ENCODE results near the gene LNP1.
A peak's percentile ranks its signal among the peaks of the same experiment; 100 is the strongest.
"Not testable (repeated sequence)": the region's sequence is repeated elsewhere in the genome, so short reads cannot be mapped to it uniquely, and the experiment has no call there.

LNP1 gene

GRCh38 chr3:100478521-100478920 lies 77.2 kb downstream of the LNP1 start:
- not testable (repeated sequence) for DNase-seq (ENCODE audit: low read depth)

DNA sequence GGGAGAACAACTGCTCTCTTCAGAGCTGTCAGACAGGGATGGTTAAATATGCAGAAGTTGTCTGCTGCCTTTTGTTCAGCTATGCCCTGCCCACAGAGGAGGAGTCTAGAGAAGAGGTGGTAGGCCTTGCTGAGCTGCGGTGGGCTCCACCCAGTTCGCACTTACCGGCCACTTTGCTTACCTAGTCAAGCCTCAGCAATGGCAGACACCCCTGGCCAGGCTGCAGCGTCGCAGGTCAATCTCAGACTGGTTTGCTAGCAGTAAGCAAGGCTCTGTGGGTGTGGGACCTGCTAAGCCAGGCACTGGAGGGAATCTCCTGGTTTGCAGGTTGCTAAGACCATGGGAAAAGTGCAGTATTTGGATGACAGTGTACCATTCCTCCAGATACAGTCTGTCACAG lies 78.7 kb downstream of the LNP1 start:
- DNase-seq (ENCODE audit: low read depth), result no peak

DNA sequence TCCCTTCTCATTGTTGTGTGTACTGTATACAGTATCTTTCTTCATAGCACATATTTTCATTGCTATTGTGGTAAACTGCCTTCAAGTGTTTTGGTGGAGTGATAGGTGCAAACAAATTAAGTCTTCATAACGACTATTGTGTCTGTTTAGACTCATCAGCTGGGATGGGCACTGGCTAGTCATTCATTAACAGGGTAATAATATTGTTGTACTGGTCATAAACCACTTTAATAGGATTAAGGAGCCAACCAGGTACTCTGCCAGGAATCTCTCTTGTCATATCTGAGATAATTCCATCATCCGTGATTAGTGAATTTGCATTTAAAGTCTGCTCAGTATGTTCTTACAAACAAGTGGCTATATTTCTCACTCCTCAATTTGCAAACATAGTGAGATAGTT lies 80.8 kb downstream of the LNP1 start:
- DNase-seq (ENCODE audit: low read depth), result no peak

GRCh38 chr3:100483529-100483928 lies 82.2 kb downstream of the LNP1 start:
- no peak for DNase-seq (ENCODE audit: low read depth)

DNA sequence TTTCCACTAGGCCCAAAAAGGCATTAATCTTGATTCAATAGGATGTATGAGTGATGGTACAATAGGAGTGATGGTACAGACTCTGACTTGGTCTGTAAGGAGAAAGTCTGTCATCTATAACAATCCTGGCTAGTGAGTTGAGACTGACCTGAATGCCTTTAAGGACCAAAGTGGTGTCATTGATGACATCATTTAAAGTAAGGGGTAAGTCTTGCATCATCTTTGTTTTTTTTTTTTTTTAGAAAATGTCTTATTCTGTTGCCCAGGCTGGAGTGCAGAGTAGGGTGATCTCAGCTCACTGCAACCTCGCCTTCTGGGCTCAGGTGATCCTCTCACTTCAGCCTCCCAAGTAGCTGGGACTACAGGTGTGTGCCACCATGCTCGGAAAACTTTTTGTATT lies 85.5 kb downstream of the LNP1 start:
- no peak for DNase-seq (ENCODE audit: low read depth)

GRCh38 chr3:100489118-100489517 lies 87.8 kb downstream of the LNP1 start:
- DNase-seq (ENCODE audit: low read depth), result no peak

DNA sequence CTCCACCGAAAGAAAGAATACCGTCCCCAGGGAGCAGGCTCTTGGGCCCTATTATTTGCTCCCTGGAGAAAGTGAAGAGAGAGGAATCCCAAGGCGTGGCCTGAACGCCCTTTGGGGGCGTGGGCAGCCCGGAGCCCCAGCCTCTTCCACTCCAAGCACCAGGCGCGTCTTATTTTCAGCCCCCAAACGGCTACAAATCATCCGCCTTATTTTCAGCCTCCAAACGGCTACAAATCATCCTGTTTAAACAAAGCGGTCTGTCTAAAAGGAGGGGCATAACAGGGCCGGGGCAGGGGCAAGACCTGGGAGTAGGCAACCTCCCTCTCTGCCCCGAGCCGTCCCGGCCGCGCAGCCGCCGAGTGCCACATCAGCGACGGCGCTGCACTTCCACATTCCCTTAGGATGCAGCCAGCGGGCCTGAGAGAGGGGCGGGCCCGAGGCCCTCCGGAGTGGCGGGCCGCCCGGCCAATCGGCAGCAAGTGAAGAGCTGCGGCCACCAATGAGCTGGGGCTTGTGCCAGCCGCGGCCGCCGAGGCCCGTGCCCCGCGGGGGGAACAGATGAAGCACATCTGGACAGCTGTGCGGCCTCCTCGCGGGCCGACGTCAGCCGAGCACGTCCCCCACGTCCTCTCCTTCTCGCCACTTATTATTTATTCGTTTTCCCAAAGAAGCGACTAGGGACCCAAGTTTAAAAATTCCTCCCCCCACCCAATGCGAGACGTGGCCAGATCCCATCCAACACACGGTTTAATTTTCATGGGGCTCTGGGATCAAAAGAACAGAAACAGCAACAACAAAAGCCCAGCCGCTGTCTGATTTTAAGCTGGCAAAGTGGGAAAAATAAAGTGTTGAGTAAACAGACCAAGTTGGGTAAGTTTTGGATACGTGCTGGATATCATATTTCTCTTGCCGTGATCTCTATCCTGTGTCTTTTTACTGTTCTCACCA lies 91.0 kb downstream of the LNP1 start, which contains the start of gene TMEM45A:
TMEM45A (plus strand) TSS at position 561 of the 948 bp plus-strand sequence. CDS start 62,593 bp downstream, outside the sequence.
- DNase-seq (ENCODE audit: low read depth), result peak; percentile 61

DNA sequence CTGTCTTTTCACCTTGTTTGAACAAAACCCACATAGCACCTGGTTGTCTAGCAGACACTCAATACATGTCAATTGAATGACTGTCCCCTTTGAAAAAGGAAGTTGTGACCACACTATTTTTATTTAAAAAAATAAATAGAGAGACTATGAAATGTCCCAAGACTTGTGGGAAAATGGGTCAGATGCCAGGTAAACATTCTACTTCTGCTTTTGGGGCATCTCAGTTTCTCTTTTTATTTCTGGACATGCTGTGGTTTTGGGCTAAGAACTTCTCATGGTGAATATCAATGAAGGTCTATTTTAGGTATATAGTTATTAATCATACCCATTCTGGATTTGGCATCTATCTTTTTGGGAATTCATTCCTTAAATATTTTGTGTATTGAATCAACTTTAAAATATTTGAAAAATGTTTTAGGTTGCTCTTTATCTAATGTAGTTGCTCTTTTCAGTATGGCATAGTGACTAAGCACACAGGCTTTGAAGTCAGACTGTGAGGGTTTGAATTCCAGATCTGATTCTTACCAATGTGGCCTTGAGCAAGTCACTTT lies 95.4 kb downstream of the LNP1 start:
- no peak for DNase-seq (ENCODE audit: low read depth)

GRCh38 chr3:100499651-100500050 lies 98.3 kb downstream of the LNP1 start:
- no peak for DNase-seq (ENCODE audit: low read depth)

DNA sequence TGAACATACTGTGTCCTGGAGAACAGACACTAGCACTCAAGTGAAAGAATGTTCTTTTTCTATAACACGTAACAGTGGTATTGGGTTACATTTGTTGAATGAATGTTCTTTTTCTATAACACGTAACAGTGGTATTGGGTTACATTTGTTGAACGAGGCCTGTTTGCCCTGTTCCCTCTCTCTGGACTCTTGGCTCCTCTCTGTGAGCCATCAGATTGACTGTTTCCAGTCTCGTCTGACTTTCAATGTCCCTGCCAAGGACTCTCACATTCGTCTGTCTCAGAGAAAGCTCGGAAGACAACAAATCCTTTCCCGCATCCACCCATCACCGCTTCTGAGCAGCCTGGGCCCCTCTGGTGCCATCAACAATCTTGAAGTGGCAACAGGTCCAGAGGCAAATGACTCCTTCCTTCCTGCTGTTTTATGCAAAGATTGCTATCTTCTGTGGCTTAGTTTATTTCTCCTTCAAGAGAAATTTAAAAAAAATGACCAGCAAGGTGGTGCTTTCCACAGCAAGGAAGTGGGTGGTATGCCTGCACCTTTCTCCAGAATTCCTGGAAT lies 99.1 kb downstream of the LNP1 start:
- no peak for DNase-seq (ENCODE audit: low read depth)

DNA sequence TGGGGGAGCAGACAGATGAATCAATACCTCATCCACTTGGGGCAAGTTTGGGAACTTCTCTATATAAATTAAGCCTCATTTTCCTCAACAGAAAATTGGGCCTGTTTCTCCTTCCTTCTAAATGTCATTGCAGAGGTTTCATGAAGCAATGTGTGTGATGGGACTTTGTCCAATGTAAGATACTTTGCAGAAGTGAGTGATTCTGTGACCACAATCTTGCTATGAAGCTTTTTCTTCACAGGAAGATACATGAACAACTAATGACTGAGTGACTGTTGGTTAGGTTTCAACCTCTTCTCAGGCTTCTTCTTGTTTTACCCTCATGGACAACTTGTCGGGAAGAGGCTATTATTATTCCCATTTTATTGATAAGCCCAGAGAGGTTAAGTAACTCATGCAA lies 102.1 kb downstream of the LNP1 start:
- no peak for DNase-seq (ENCODE audit: low read depth)
